NCI-H128 (cell line): Measurements from ENCODE around the gene PARVB.
"Not testable (repeated sequence)": the region's sequence is repeated elsewhere in the genome, so short reads cannot be mapped to it uniquely, and the experiment has no call there.

Experiments used
- DNase-seq: peaks from one replicate; lab custom pipeline; 2025; ENCODE audit not compliant: unreplicated experiment; lab: John Stamatoyannopoulos, UW

PARVB gene

DNA sequence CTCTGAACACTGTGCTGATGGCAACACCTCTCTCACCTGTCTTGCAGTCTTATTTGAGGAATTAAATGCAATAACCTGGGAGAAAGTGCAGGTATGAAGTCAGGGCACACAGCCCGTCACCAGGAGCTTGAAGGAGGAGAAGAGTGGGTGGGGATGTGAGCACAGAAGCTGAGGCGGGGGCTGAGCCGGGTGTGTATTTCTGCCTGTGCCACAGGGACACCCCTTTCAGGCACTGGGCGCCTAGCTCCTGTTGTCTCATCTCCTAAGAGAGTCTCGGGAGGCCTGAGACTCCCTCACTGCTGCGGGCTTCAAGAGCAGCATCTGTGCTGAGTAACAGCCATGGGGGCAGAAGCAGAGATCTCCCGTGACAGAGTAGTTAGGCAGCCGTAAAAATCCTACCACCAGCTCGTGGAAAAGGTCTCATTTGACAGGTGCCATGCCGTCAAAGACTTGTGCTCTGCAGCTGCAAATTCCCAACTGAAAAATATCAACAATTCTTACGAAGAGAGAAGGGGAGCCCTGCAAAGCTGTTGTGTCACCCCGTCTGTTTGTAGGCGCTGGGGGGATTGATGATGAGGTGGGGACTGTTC, 26.8 kb downstream of the PARVB start:
- DNase-seq = no peak

- DNase-seq = no peak
These were observed 27.3 kb downstream of the PARVB start for GRCh38 chr22:44051358-44051757.

- DNase-seq = no peak
These were observed 27.9 kb downstream of the PARVB start for GRCh38 chr22:44051961-44052360.

GRCh38 chr22:44055805-44056204, 31.7 kb downstream of the PARVB start:
- no peak for DNase-seq

DNA sequence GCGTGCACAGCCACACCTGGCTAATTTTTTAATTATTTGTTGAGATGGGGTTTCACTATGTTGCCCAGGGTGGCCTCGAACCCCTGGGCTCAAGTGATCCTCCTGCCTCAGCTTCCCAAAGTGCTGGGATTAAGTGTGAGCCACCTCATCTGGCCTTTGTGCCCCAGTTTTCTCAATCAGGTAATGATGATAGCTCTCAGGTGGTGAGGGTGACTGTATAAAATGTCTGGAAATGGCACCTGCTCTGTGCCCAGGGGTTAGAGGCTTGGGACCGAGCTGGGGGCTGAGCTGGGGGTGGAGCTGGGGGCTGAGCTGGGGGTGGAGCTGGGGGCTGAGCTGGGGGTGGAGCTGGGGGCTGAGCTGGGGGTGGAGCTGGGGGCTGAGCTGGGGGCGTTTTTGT, 32.5 kb downstream of the PARVB start:
- not testable (repeated sequence) for DNase-seq

GRCh38 chr22:44057401-44057987, 33.4 kb downstream of the PARVB start:
- no peak for DNase-seq

DNA sequence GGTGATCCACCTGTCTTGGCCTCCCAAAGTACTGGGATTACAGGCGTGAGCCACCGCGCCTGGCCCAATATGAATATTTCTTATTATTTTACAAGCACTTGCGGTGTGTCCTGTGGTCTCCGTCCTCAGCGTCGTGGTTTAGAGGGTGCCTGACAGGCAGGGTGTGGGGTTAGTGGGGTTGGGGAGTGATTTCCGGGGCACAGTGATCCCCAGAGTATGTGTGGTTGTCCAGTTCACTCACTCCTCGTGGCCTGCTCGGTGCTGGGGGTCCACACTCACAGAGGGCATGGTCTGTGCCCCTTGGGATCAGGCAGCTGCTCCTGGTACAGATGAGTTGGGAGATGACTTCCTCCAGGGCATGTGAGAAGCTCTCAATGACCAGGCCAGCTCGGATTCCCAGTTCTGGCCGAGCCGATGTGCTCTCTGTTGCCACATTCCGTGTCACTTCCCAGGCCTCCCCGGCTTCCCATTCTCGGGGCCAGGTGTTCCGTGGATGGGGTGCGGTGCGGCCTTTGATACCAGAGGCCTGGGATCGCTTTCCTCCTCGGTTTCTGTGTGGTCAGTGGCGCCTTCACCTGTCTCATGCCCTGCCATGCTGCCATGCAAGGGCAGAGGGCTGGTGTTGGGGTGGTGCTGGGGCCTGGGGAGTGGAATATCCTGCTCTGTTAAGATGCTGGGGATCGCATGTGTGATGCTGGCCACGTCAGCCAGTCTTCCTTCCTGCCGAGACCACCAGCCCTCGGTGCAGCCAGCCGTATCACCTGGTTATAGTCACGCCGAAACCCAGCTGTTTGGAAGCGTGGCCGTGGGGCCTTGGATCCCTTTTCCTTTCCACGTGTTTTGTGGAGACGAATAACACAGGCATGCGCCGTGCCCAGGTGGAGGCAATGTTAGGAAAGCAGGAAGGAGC, 39.6 kb downstream of the PARVB start:
- no peak for DNase-seq

GRCh38 chr22:44067033-44067432, 42.9 kb downstream of the PARVB start:
- no peak for DNase-seq

DNA sequence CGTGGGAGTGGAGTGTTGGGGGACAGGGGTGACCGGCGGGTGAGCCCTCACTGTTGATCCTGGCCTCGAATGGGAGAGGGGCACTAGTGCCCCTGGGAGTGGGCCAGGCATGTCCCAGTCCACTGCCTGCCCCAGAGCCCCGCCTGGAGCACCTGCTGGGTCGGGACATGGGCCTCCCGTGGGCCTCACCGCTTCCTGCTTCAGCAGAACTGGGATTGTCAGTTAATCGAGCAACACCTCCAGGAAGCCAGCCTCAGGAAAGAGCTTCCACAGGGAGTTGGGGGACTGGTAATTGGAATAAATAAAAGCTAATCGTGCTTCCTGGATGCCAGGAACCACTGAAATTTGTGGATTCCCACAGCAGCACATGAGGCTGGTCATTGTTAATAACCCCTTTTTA, 43.8 kb downstream of the PARVB start:
- no peak for DNase-seq

DNA sequence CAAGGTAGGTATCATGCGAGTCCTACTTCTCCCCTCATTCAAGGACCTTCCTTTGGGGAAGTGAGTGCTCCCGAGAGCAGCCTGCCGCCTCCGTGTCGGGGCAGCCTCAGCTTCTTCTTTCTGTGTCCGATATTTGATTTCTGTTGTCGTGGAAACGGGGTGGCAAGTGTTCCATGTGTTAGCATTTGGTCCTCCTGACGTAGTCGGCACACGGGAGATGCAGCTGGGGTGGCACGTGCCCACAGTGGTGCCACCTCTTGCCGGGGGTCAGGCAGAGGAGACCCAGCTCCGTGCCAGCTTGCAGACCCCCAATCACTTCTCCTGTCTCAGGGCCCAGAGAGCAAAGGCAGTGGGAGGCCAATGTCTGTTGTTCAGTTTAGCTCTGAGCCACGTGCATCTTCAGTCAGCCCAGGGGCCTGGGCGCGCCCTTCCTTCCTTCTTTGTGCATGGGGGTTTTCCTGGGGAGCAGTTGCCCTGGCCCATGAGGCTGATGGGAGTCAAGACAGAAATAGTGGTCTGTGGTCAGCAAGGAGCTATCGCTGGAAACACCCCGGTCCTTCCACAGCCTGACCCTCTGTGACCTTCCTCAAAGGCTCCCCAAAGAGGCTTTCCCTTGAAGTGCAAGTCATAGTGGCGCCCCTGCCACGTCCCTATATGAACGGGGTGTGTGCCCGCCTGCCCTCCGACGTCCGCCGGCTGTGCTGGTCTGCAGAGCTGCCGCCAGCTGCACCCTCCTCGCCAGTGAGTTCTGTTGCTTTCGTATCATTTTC, 44.5 kb downstream of the PARVB start:
- DNase-seq = no peak

DNA sequence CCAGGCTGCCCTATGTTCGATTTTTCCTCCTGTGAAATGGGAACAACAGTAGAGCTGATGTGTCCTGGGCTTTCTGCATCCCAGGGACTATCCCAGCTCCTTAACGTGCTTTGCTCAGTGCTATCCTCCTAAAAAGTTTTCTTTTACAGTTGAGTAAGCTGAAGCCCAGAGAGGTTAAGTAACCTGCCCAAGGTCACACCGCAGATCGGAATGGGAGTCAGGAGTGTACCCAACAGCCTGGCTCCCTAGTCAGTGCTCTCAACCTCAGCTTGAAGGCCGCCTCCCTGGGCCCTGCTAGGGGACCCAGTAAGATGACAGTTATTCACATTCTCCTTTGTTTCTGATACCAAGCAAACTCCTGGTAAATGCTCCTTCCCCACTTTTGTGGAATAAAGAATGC, 45.9 kb downstream of the PARVB start:
- no peak for DNase-seq

DNA sequence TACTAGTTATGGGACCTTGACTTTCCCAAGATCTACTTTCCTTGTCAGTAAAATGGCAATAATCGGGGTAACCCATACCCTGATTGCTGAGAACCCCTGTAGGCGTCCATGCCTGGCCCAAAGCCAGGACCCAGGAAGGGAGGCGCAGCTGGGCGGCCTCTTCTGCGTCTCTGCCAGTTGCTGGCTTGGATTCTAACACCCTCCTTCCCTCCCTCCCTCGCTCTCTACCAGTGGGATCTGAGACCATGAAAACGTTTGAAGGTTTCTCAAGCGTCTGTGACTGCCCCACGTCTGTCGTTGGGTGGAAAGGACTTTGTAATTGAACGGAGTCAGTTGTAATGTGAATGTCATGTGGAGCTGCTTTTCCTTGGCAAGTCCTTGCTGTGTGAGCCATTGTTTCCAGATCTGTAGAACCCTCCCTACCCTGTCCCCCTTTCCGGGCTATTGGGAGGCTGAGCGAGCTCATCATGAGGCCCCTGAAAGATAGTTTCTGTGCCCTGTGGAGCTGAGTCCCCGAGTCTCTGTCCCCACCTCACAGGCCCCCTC, 47.8 kb downstream of the PARVB start:
- no peak for DNase-seq

DNA sequence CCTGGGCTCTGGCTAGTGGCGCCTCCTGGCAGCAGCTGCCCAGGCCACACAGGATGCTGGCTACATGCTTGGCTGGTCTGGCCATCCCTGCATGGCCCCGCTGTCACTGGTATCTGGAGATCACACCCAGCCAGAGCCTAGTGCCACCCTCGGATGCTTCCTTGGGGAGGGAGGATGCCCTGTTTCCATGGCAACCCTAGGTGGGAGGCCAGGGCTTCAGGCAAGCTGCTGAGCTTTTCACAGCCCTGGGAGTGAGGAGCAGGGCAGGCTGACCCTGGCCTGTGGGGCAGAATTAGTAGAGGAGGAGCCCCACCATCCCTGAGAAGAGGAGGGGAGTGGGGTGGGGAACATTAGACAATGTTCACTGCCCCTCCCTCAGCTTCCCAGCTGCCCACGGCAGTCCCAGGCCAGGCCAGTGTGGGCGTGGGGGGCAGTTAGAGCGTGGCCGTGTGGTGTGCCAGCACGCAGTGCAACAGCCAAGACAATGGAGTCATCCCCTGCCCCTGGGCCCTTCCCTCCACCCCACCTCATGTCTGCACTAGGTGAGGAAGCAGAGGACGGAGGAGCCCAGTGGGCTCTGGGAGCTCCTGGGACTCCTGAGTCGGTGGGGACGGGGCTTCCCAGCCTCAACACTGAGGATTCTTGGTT, 50.4 kb downstream of the PARVB start:
- no peak for DNase-seq

DNA sequence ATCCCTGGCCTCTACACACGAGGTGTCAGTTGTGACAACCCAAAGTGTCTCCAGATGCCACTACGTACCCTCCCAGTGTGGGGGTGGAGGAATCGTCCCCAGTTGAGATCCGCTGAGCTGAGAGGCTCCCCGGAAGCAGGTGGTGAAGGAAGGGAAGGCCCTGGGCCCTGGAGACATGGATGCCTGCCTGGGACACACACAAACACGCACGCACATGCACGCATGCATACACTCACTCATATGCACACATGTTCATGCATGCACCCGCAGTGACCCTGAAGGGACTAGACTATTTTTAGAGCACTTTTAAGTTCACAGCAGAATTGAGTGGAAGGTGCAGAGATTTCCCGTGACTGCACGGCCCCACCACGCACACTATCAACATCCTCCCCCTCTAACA, 50.9 kb downstream of the PARVB start:
- no peak for DNase-seq

- DNase-seq = no peak
These were observed 51.6 kb downstream of the PARVB start for GRCh38 chr22:44075670-44076069.

DNA sequence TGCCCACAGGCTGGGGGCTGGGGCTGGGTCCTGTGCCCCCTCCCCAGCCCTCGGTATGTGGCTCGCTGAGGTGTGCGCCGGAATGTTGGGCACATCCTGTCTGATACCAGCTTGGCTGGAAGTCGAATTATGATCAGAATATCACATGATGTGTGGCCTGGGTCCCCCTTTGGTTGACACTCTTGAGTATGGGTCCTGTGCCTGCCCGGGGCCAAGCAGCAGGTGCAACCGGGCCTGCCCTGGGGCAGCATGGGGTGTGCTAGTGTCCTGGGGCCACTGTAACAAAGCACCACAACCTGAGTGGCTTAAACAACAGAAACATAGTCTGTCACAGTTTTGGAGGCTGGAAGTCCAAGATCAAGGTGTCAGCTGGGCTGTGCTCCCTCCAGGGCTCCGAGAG, 52.7 kb downstream of the PARVB start:
- no peak for DNase-seq

DNA sequence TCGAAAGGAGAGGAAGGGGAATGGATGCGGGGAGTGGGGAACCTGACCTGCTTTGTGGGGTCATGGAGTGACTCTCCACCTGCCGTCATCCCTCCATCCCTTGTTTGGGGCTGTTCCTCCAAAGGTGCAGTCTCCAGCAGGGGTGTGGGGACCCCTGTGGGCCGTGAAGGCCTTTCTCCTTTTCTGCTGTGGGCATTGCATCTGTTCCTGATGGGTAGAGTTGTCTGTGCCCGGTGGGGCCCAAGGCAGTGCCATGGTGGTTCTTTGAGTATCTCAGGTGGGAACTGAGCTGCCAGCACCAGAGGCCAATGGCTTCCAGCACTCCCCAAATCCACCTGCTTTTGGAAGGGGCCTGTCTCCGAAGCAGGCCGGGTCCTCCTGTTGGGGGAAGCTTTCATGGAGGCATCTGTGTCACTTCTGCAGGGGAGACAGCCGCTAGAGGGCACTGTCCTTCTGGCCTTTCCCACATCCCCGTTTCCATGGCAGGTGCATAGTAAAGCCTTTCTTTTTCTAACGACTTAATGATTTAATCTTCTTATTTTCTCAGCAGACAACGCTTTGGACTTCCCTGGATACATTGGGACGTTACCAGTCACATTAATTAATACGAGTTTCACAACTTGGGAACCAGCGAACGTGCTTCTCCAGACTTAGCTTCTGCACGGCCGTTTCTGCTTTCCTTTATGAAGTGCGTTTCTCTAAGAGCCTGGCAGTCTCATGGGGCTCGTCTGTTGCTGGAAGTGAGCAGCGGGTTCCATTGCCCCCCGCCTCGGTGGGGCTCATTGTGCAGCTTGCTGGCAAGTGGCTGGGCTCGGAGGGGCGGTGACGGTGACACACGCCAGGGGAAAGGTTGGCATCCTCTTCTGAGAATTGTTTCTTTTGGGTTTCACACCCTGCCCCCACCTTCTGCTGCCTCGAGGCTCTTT, 57.1 kb downstream of the PARVB start:
- DNase-seq = peak; percentile 77

- no peak for DNase-seq
These were observed 58.7 kb downstream of the PARVB start for GRCh38 chr22:44082801-44083200.

GRCh38 chr22:44084044-44084772, 60.1 kb downstream of the PARVB start:
- no peak for DNase-seq
